ENCODE measurements around the gene LARP4B. TPM values are rescaled to one million over a fixed set of nuclear protein-coding genes. Genes with fewer than 3 reads are reported as not detected.

Gene LARP4B
- total and polyA plus RNA-seq, 2 of the 13 experiments (the other 11 are each of a cell fraction or from before 2014, with no cell fraction given) = 19.5 to 30.2 TPM

GRCh38 chr10:845526-845925 lies 86.0 kb downstream of the LARP4B start:
- Histone ChIP-seq H3K4me2 (ENCODE audit: low read depth, low read length) (no peak overlapping the region), H3K27me3 (ENCODE audit: control insufficient read depth in 1 of 2, insufficient read depth in 2 of 2, low read length in 2 of 2) (no peaks in the 10 kb centered on the region), H3K27ac (ENCODE audit: extremely low read length, insufficient read depth, low read length) (no peak overlapping the region), H3K9me3 (ENCODE audit: low read length) (no peaks in the 10 kb centered on the region), H2AFZ (ENCODE audit: low read length) (no peak overlapping the region), H4K20me1 (ENCODE audit: insufficient read depth, low read length) (peaks cover 25% of the 10 kb centered on the region), H3K79me2 (ENCODE audit: insufficient read depth, low read length) (peaks cover 35% of the 10 kb centered on the region), H3K4me3 (replicated peaks in 1 of 3; ENCODE audit: insufficient read depth in 1 of 3, low read depth in 2 of 3, low read length in 3 of 3) (no peak overlapping the region), H3K36me3 (replicated peaks in 1 of 2; ENCODE audit: control insufficient read depth in 1 of 2, insufficient read depth in 2 of 2, low read length in 2 of 2) (peaks cover 18 to 79% of the 10 kb centered on the region in 2 experiments), H3K4me1 (ENCODE audit: insufficient read depth, low read length) (no peaks in the 10 kb centered on the region), H3K9ac (ENCODE audit: insufficient read depth, low read depth, low read length) (no peak overlapping the region)
- FAIRE-seq (no peak), DNase-seq (ENCODE audit: low spot score) (no peak), ATAC-seq (no peak)
- 93% methylated on average over 3 of the region's 3 CpGs for WGBS (ENCODE audit: low lambda C conversion rate)
- TF ChIP-seq, protein P1, sequence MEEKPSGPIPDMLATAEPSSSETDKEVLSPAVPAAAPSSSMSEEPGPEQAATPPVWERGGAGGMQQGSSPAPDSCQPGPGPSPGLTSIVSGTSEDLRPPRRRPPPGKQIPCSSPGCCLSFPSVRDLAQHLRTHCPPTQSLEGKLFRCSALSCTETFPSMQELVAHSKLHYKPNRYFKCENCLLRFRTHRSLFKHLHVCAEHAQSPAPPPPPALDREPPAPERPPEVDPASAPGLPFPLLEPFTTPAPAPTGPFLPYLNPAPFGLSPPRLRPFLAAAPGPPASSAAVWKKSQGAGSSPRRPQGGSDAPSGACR (CRISPR knock-in tag; IDR thresholded peaks at IDR 0.05) = no peak
- TF ChIP-seq GRHL1 (CRISPR knock-in tag; conservative IDR thresholded peaks at IDR 0.05) (no peak), ZNF776 (CRISPR knock-in tag; IDR thresholded peaks at IDR 0.05) (no peak), TBL1XR1 (IDR thresholded peaks at IDR 0.05; ENCODE audit: borderline replicate concordance, low read length, partially characterized antibody) (no peak), ZNF20 (CRISPR knock-in tag; IDR thresholded peaks at IDR 0.05) (no peak), RBFOX2 (IDR thresholded peaks at IDR 0.05; ENCODE audit: low read depth, low read length) (no peak), ISL2 (CRISPR knock-in tag; IDR thresholded peaks at IDR 0.05) (no peak), GTF3A (CRISPR knock-in tag; conservative IDR thresholded peaks at IDR 0.05) (no peak), ZXDC (CRISPR knock-in tag; IDR thresholded peaks at IDR 0.05) (no peak), ZSCAN20 (CRISPR knock-in tag; IDR thresholded peaks at IDR 0.05; ENCODE audit: borderline replicate concordance) (no peak), SAP130 (CRISPR knock-in tag; IDR thresholded peaks at IDR 0.05; ENCODE audit: low read depth) (no peak), ZSCAN22 (CRISPR knock-in tag; IDR thresholded peaks at IDR 0.05) (no peak), BCL6 (CRISPR knock-in tag; IDR thresholded peaks at IDR 0.05) (no peak), ZBTB10 (CRISPR knock-in tag; IDR thresholded peaks at IDR 0.05; ENCODE audit: borderline replicate concordance) (no peak), GATAD2A (CRISPR knock-in tag; IDR thresholded peaks at IDR 0.05) (no peak), RBM22 (optimal IDR thresholded peaks at IDR 0.05; ENCODE audit: low read length) (no peak), ATRX (CRISPR knock-in tag; IDR thresholded peaks at IDR 0.05; ENCODE audit: borderline replicate concordance) (no peak), ELF4 (CRISPR knock-in tag; IDR thresholded peaks at IDR 0.05; ENCODE audit: borderline replicate concordance) (no peak), ZNF337 (CRISPR knock-in tag; IDR thresholded peaks at IDR 0.05; ENCODE audit: borderline replicate concordance, low read depth) (no peak)
- BruUV-seq (replicated peaks) = no TSS peak
- ChIA-PET POLR2A (no interaction called here), CTCF (ENCODE audit: low intra/inter-chr PET ratio, low total read pairs) (no interaction called here)
- in situ Hi-C loops (cut with HindIII; ENCODE audit: extremely low pct_ligation_motif_present, low pct_unique_long_range_greater_than_20kb) = no loop called here
- intact Hi-C loops (cut with micrococcal nuclease; ENCODE audit: unreplicated experiment) = no loop called here
